Heart left ventricle (tissue), 16 donors: Measurements from ENCODE around the gene SLC5A10. TPM values are rescaled to one million over a fixed set of nuclear protein-coding genes. Genes with fewer than 3 reads are reported as not detected.

Experiments used
- ATAC-seq, 4 donors: fragments of 200-7000 bp; cut with Tn5 transposase; one replicate each; pipeline ENCODE4 v1.9.1; 2020 to 2022; ENCODE audit warnings: moderate library complexity in 4 of 4, mild to moderate bottlenecking in 3 of 4, moderate number of reproducible peaks in 1 of 4
- DNase-seq, 5 donors: peaks; one replicate each; pipeline ENCODE4 v3.0.0-alpha.2; 2020
- H3K27ac ChIP-seq, 12 donors: fragments of 200-600 bp; sonication (generic) in 4 of 12; one replicate each; pipeline versions ENCODE4 v1.5.0 to v1.8.0; 2016 to 2022; ENCODE audit warnings: mild to moderate bottlenecking in 2 of 12
- H3K27me3 ChIP-seq, 9 donors: fragments of 200-600 bp; sonication (generic) in 2 of 9; one replicate each; pipeline versions ENCODE4 v1.5.1 to v1.8.0; 2016 to 2022; ENCODE audit warnings: mild to moderate bottlenecking in 3 of 9
- H3K36me3 ChIP-seq, 9 donors: fragments of 200-600 bp; sonication (generic) in 2 of 9; one replicate each; pipeline versions ENCODE4 v1.5.0 to v1.8.0; 2018 to 2022; ENCODE audit warnings: mild to moderate bottlenecking in 2 of 9
- H3K4me1 ChIP-seq, 12 donors: fragments of 200-600 bp; sonication (generic) in 4 of 12; one replicate each; pipeline versions ENCODE4 v1.5.0 to v1.8.0; 2016 to 2022; ENCODE audit warnings: mild to moderate bottlenecking in 3 of 12
- H3K4me3 ChIP-seq, 12 donors: fragments of 200-600 bp; sonication (generic) in 4 of 12; one replicate each; pipeline versions ENCODE4 v1.5.0 to v1.8.0; 2017 to 2022; ENCODE audit warnings: mild to moderate bottlenecking in 9 of 12, moderate library complexity in 4 of 12
- H3K9me3 ChIP-seq, 12 donors: fragments of 200-600 bp; sonication (generic) in 4 of 12; one replicate each; pipeline versions ENCODE4 v1.5.0 to v1.8.0; 2016 to 2022; ENCODE audit warnings: mild to moderate bottlenecking in 1 of 12
- POLR2A ChIP-seq, 2 donors: fragments of 450-650 bp; IDR thresholded peaks; one replicate each; pipeline ENCODE4 v1.6.1; 2017; ENCODE audit warnings: antibody characterized with exemption in 2 of 2, mild to moderate bottlenecking in 2 of 2, moderate library complexity in 2 of 2
- whole genome bisulfite sequencing, 4 donors: extraction: QIAGEN DNeasy Blood & Tissue Kit in 2 of 4; methylation state at CpG; one replicate each; pipeline versions ENCODE4 v1.1.5 to v1.1.7; 2013 to 2018; 5-methylcytosine and 5-hydroxymethylcytosine counted together
- intact Hi-C, 10 donors: fragments of 100-400 bp; cut with DNase I; formaldehyde crosslinking; loops; one replicate each; pipeline versions ENCODE4 v1.11.1 to v1.14.2; 2022
- polyA plus RNA-seq, 2 donors: library from polyadenylated mRNA; stranded (reverse); fragments of 200-250 nt; gene quantifications; one replicate each; pipeline ENCODE4 v1.2.3, GENCODE V29; 2013
- total RNA-seq, 9 donors: library from RNA; depleted of rRNA in 2 of 9; stranded (reverse); fragments of >200 nt in 2 of 9; fragmentation: NEBNext Ultra II Directional in 3 of 9; extraction: Animal tissue kit (Norgen Biotek cat#: 25700) in 3 of 9; gene quantifications; one replicate each; pipeline versions ENCODE4 v1.1.0 to v1.2.4, GENCODE V29; 2016 to 2023
- TF ChIP-seq, protein P1 (sequence below), 12 donors: fragments of 200-600 bp; sonication (generic) in 4 of 12; IDR thresholded peaks; one replicate each; pipeline versions ENCODE4 v1.5.0 to v1.8.0; 2018 to 2022; ENCODE audit warnings: antibody characterized with exemption in 12 of 12, mild to moderate bottlenecking in 5 of 12
- donor health status: ischemic (EF 13 %, LVEDD 7.1; RV severe dilation, severe dysfunction).
- donor health status: healthy with polysubstance abuse.
- donor health status: DM: no; HTN: yes; CAD: no.
- donor health status: DM: no; HTN: no; CAD: no.
- donor health status: ischemic (EF 25% LVEDD 6.9; RV normal size, moderate dysfunction).
- donor health status: ischemic (EF 25% LVEDD 5.7; RV mildly dilated, moderate dysfunction).
- donor health status: healthy.
- donor health status: DM: yes; HTN: yes; CAD: no.
- donor health status: ischemic (EF 35%, LVEDD 5.7; RV mildly dilated, moderate dysfunction).
- donor health status: nonischemic (EF 11% LVEDD 7.7; RV severe dilation, severe dysfunction).
- donor health status: DM: yes; HTN: yes; CAD: no.
- donor health status: PGD.
- donor health status: ischemic (EF 29% LVEDD 5.4; RV normal size, mild dysfunction).
- donor health status: nonischemic (EF 23%, LVEDD 6.1; RV moderate dilation, normal function).

SLC5A10 gene
- total and polyA plus RNA-seq, 11 donors = 0.04 to 0.31 (median 0.09) TPM; not detected in 7

DNA sequence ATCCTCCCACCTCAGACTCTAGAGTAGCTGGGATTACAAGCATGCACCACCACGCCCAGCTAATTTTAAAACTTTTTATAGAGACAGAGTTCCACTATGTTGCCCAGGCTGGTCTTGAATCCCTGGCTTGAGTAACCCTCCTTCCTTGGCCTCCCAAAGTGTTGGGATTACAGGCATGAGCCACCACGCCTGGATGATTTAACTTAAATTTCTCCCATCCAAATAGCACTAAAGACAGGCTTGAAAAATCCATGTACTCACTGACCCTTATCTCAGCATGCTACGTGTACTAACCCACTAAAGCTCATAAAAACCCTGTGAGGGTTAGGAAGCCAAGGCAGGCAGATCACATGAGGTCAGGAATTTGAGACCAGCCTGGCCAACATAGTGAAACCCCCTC lies 4.6 kb downstream of the SLC5A10 start:
- DNase-seq (peak in 1 of 5 donors; percentile 14), ATAC-seq (no peak)
- 89 to 94% (median 91%) methylated on average over 3 of the region's 3 CpGs for WGBS, 4 donors
- no peak for TF ChIP-seq POLR2A (IDR thresholded peaks at IDR 0.05)
- TF ChIP-seq, protein P1, sequence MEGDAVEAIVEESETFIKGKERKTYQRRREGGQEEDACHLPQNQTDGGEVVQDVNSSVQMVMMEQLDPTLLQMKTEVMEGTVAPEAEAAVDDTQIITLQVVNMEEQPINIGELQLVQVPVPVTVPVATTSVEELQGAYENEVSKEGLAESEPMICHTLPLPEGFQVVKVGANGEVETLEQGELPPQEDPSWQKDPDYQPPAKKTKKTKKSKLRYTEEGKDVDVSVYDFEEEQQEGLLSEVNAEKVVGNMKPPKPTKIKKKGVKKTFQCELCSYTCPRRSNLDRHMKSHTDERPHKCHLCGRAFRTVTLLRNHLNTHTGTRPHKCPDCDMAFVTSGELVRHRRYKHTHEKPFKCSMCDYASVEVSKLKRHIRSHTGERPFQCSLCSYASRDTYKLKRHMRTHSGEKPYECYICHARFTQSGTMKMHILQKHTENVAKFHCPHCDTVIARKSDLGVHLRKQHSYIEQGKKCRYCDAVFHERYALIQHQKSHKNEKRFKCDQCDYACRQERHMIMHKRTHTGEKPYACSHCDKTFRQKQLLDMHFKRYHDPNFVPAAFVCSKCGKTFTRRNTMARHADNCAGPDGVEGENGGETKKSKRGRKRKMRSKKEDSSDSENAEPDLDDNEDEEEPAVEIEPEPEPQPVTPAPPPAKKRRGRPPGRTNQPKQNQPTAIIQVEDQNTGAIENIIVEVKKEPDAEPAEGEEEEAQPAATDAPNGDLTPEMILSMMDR (IDR thresholded peaks at IDR 0.05) = no peak
- Histone ChIP-seq H3K4me1 (peaks cover 0 to 2% (median 0%) of the 10 kb centered on the region in 12 donors), H3K36me3 (no peaks in the 10 kb centered on the region), H3K9me3 (no peaks in the 10 kb centered on the region), H3K4me3 (no peak overlapping the region), H3K27me3 (no peaks in the 10 kb centered on the region), H3K27ac (no peak overlapping the region)
- intact Hi-C loops = loop anchor here in 2 of 10 donors (5.0 to 10.0 kb wide), 2 partner anchors 48 to 51 kb away; partner anchors contain the start of gene FAM83G (in 1 of the 2)

DNA sequence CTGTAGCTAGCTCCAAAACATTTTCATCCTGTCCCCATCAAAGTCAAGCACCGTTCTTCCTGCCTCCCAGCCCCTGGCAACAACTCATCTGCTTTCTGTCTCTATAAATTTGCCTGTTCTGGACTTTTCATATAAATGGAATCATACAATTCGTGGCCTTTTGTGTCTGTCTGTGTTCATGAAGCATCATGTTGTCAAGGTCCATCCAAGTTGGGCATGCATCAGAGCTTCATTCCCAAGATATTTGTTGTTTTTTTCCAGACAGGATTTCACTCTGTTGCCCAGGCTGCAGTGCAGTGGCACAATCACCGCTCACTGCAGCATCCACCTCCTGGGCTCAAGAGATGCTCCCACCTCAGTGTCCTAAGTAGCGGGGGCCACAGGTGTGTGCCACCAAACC lies 5.9 kb downstream of the SLC5A10 start:
- intact Hi-C loops = loop anchor here in 2 of 10 donors (5.0 to 10.0 kb wide), 2 partner anchors 47 to 49 kb away; partner anchors contain the start of gene FAM83G (in 1 of the 2)
- Histone ChIP-seq H3K4me1 (peaks cover 0 to 2% (median 0%) of the 10 kb centered on the region in 12 donors), H3K9me3 (no peaks in the 10 kb centered on the region), H3K36me3 (no peaks in the 10 kb centered on the region), H3K27me3 (no peaks in the 10 kb centered on the region), H3K27ac (no peak overlapping the region), H3K4me3 (no peak overlapping the region)
- ATAC-seq = no peak
- peak in 1 of 5 donors; percentile 9 for DNase-seq
- no peak for TF ChIP-seq POLR2A (IDR thresholded peaks at IDR 0.05)
- TF ChIP-seq, protein P1 (IDR thresholded peaks at IDR 0.05) = no peak
- 85 to 91% (median 87%) methylated on average over 4 of the region's 4 CpGs for WGBS, 4 donors

DNA sequence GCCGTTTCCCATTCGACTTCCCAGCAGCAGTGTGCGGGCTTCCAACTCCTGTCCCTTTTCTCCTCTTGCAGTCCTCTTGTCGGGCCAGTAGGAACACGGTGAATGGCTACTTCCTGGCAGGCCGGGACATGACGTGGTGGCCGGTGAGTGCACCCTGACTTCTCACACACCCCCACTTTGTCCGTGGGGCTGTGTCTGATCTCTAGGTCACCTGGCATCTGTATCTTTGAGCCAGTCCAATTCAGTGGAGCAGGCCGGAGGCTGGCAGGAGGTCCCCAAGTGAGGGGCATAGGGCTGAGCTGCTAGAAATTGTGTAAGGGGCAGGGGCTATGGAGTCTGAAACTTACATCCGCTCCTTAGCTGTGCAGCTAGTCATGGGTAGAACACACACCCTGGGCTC lies 6.6 kb downstream of the SLC5A10 start:
- WGBS, 4 donors = 84 to 88% (median 87%) methylated on average over 10 to 11 of the region's 11 CpGs
- Histone ChIP-seq H3K4me3 (no peak overlapping the region), H3K9me3 (no peaks in the 10 kb centered on the region), H3K4me1 (peaks cover 0 to 2% (median 0%) of the 10 kb centered on the region in 12 donors), H3K27ac (no peak overlapping the region), H3K36me3 (no peaks in the 10 kb centered on the region), H3K27me3 (no peaks in the 10 kb centered on the region)
- TF ChIP-seq, protein P1 (IDR thresholded peaks at IDR 0.05) = no peak
- TF ChIP-seq POLR2A (IDR thresholded peaks at IDR 0.05) = no peak
- ATAC-seq (no peak), DNase-seq (peak in 1 of 5 donors; percentile 56)
- intact Hi-C loops = loop anchor here in 2 of 10 donors (5.0 to 10.0 kb wide), 2 partner anchors 46 to 49 kb away; partner anchors contain the start of gene FAM83G (in 1 of the 2)

DNA sequence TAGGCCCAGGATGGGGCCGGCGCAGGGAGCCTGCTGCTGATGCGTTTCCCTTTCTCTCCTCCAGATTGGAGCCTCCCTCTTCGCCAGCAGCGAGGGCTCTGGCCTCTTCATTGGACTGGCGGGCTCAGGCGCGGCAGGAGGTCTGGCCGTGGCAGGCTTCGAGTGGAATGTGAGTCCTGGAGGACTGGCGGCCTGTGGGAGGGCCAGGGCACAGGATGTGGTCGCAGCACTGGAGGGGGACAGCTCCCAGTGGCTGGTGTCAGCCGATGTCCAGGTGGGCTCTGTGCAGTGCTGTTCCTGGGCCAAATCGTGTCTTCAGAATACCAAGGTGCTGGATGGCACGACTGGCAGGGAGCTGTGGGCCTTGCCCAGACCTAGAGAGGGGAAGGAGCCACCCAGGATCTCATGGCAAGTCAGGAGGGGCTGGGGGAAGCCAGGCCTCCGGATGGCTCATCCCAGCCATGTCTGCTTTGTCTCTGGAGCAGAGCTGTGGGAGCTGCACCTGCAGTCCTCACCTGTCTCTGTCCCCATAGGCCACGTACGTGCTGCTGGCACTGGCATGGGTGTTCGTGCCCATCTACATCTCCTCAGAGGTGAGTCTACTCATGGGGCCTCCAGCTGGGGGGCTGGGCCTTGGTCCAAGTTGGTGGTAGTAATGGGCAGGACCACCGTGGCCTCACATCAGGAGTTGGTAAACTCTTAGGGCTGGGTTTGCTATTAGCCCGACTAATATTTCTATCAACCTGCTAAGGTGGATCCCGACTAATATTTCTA lies 7.3 kb downstream of the SLC5A10 start:
- TF ChIP-seq, protein P1 (IDR thresholded peaks at IDR 0.05) = no peak
- TF ChIP-seq POLR2A (IDR thresholded peaks at IDR 0.05) = no peak
- Histone ChIP-seq H3K27me3 (no peaks in the 10 kb centered on the region), H3K36me3 (no peaks in the 10 kb centered on the region), H3K4me1 (peaks cover 0 to 2% (median 0%) of the 10 kb centered on the region in 12 donors), H3K4me3 (no peak overlapping the region), H3K9me3 (no peaks in the 10 kb centered on the region), H3K27ac (no peak overlapping the region)
- intact Hi-C loops = loop anchor here in 2 of 10 donors (5.0 to 10.0 kb wide), 2 partner anchors 46 to 48 kb away; partner anchors contain the start of gene FAM83G (in 1 of the 2)
- peak in 2 of 5 donors; percentile 21 to 59 for DNase-seq
- WGBS, 4 donors = 80 to 90% (median 85%) methylated on average over 5 to 22 of the region's 22 CpGs
- ATAC-seq = no peak
